BLaER1 (cell line): Measurements from ENCODE around the gene RHOV.

Experiments used
- H3K27ac ChIP-seq: shearing (Covaris generic); formaldehyde crosslinking; 2 replicates; pipeline ENCODE4 v1.8.1; 2022
- H3K27me3 ChIP-seq: shearing (Covaris generic); formaldehyde crosslinking; 2 replicates; pipeline ENCODE4 v1.8.1; 2022
- H3K36me3 ChIP-seq: shearing (Covaris generic); formaldehyde crosslinking; 2 replicates; pipeline ENCODE4 v1.8.1; 2022
- H3K4me1 ChIP-seq: shearing (Covaris generic); formaldehyde crosslinking; 2 replicates; pipeline ENCODE4 v1.8.1; 2022
- H3K4me2 ChIP-seq: shearing (Covaris generic); formaldehyde crosslinking; 2 replicates; pipeline ENCODE4 v1.8.1; 2022
- H3K4me3 ChIP-seq: shearing (Covaris generic); formaldehyde crosslinking; 2 replicates; pipeline ENCODE4 v1.8.1; 2022
- H3K9ac ChIP-seq: shearing (Covaris generic); formaldehyde crosslinking; 2 replicates; pipeline ENCODE4 v1.8.1; 2022
- H3K9me3 ChIP-seq: shearing (Covaris generic); formaldehyde crosslinking; 2 replicates; pipeline ENCODE4 v1.8.1; 2022
- H4K20me1 ChIP-seq: shearing (Covaris generic); formaldehyde crosslinking; 2 replicates; pipeline ENCODE4 v1.8.1; 2022
- Cebpa-rat ChIP-seq: shearing (Covaris generic); IDR thresholded peaks from 2 replicates; pipeline ENCODE4 v1.8.1; 2022

Gene RHOV

GRCh38 chr15:40832903-40833302, 41.1 kb downstream of the RHOV start:
- Histone ChIP-seq H3K4me2 (no peak overlapping the region), H3K4me1 (no peaks in the 10 kb centered on the region), H3K27ac (no peak overlapping the region), H3K27me3 (no peaks in the 10 kb centered on the region), H3K9ac (no peak overlapping the region), H3K4me3 (no peak overlapping the region), H3K36me3 (no peaks in the 10 kb centered on the region), H4K20me1 (no peaks in the 10 kb centered on the region), H3K9me3 (no peaks in the 10 kb centered on the region)
- TF ChIP-seq Cebpa-rat, result no peak

GRCh38 chr15:40831861-40832260, 42.2 kb downstream of the RHOV start:
- H3K9me3 ChIP-seq, result no peaks in the 10 kb centered on the region
- no peak overlapping the region for H3K9ac ChIP-seq
- H3K27ac ChIP-seq, result no peak overlapping the region
- no peaks in the 10 kb centered on the region for H3K36me3 ChIP-seq
- H3K27me3 ChIP-seq, result no peaks in the 10 kb centered on the region
- no peaks in the 10 kb centered on the region for H3K4me1 ChIP-seq
- H3K4me3 ChIP-seq, result no peak overlapping the region
- no peak overlapping the region for H3K4me2 ChIP-seq
- H4K20me1 ChIP-seq, result no peaks in the 10 kb centered on the region
- no peak for TF ChIP-seq Cebpa-rat

- Histone ChIP-seq H3K27ac (no peak overlapping the region), H3K9ac (no peak overlapping the region), H3K9me3 (no peaks in the 10 kb centered on the region), H3K4me3 (no peak overlapping the region), H3K4me2 (no peak overlapping the region), H3K36me3 (no peaks in the 10 kb centered on the region), H4K20me1 (no peaks in the 10 kb centered on the region), H3K4me1 (no peaks in the 10 kb centered on the region), H3K27me3 (no peaks in the 10 kb centered on the region)
- no peak for TF ChIP-seq Cebpa-rat
Measured at GRCh38 chr15:40830884-40831283, 43.1 kb downstream of the RHOV start.

GRCh38 chr15:40829115-40829514, 44.9 kb downstream of the RHOV start:
- Histone ChIP-seq H3K4me1 (no peaks in the 10 kb centered on the region), H3K27ac (no peak overlapping the region), H4K20me1 (no peaks in the 10 kb centered on the region), H3K9me3 (no peaks in the 10 kb centered on the region), H3K9ac (no peak overlapping the region), H3K4me3 (no peak overlapping the region), H3K27me3 (no peaks in the 10 kb centered on the region), H3K4me2 (no peak overlapping the region), H3K36me3 (no peaks in the 10 kb centered on the region)
- TF ChIP-seq Cebpa-rat, result no peak

- Histone ChIP-seq H3K9me3 (no peaks in the 10 kb centered on the region), H4K20me1 (no peaks in the 10 kb centered on the region), H3K27me3 (no peaks in the 10 kb centered on the region), H3K9ac (no peak within 1 kb of the TSS), H3K36me3 (no peaks in the 10 kb centered on the region), H3K4me3 (no peak within 1 kb of the TSS), H3K27ac (no peak within 1 kb of the TSS), H3K4me1 (no peaks in the 10 kb centered on the region), H3K4me2 (no peak within 1 kb of the TSS)
- no peak for TF ChIP-seq Cebpa-rat
Measured at GRCh38 chr15:40828447-40829036, 45.5 kb downstream of the RHOV start, which contains the start of gene PPP1R14D. TSS of gene PPP1R14D (minus strand) at chr15:40828708. CDS start at chr15:40828641, 67 bp downstream.

- Histone ChIP-seq H4K20me1 (no peaks in the 10 kb centered on the region), H3K4me3 (no peak overlapping the region), H3K36me3 (no peaks in the 10 kb centered on the region), H3K27me3 (no peaks in the 10 kb centered on the region), H3K9ac (no peak overlapping the region), H3K27ac (no peak overlapping the region), H3K4me1 (no peaks in the 10 kb centered on the region), H3K4me2 (no peak overlapping the region), H3K9me3 (no peaks in the 10 kb centered on the region)
- no peak for TF ChIP-seq Cebpa-rat
Measured at GRCh38 chr15:40826423-40827075, 47.5 kb downstream of the RHOV start.

GRCh38 chr15:40825661-40826422, 48.2 kb downstream of the RHOV start:
- no peaks in the 10 kb centered on the region for H3K27me3 ChIP-seq
- H3K4me3 ChIP-seq, result no peak overlapping the region
- no peaks in the 10 kb centered on the region for H3K36me3 ChIP-seq
- no peak overlapping the region for H3K27ac ChIP-seq
- no peaks in the 10 kb centered on the region for H3K9me3 ChIP-seq
- H3K4me1 ChIP-seq, result no peaks in the 10 kb centered on the region
- H3K4me2 ChIP-seq, result no peak overlapping the region
- no peaks in the 10 kb centered on the region for H4K20me1 ChIP-seq
- no peak overlapping the region for H3K9ac ChIP-seq
- no peak for TF ChIP-seq Cebpa-rat

GRCh38 chr15:40823572-40824343, 50.3 kb downstream of the RHOV start:
- H3K27ac ChIP-seq, result no peak overlapping the region
- no peak overlapping the region for H3K9ac ChIP-seq
- H3K4me2 ChIP-seq, result no peak overlapping the region
- H3K36me3 ChIP-seq, result no peaks in the 10 kb centered on the region
- H3K4me3 ChIP-seq, result no peak overlapping the region
- H4K20me1 ChIP-seq, result no peaks in the 10 kb centered on the region
- no peaks in the 10 kb centered on the region for H3K4me1 ChIP-seq
- H3K27me3 ChIP-seq, result no peaks in the 10 kb centered on the region
- no peaks in the 10 kb centered on the region for H3K9me3 ChIP-seq
- TF ChIP-seq Cebpa-rat, result no peak
